RCC 7860 (cell line): Measurements from ENCODE around the gene NLRC3.
"Not testable (repeated sequence)": the region's sequence is repeated elsewhere in the genome, so short reads cannot be mapped to it uniquely, and the experiment has no call there.

Experiments used
- DNase-seq: peaks from one replicate; pipeline ENCODE4 v3.0.0-alpha.2; 2015; ENCODE audit warnings: low spot score
- FAIRE-seq: peaks from 2 replicates; lab custom pipeline; 2012; peaks lifted over from hg19 to GRCh38; lab: Jason Lieb, UNC

Gene NLRC3, protein sequence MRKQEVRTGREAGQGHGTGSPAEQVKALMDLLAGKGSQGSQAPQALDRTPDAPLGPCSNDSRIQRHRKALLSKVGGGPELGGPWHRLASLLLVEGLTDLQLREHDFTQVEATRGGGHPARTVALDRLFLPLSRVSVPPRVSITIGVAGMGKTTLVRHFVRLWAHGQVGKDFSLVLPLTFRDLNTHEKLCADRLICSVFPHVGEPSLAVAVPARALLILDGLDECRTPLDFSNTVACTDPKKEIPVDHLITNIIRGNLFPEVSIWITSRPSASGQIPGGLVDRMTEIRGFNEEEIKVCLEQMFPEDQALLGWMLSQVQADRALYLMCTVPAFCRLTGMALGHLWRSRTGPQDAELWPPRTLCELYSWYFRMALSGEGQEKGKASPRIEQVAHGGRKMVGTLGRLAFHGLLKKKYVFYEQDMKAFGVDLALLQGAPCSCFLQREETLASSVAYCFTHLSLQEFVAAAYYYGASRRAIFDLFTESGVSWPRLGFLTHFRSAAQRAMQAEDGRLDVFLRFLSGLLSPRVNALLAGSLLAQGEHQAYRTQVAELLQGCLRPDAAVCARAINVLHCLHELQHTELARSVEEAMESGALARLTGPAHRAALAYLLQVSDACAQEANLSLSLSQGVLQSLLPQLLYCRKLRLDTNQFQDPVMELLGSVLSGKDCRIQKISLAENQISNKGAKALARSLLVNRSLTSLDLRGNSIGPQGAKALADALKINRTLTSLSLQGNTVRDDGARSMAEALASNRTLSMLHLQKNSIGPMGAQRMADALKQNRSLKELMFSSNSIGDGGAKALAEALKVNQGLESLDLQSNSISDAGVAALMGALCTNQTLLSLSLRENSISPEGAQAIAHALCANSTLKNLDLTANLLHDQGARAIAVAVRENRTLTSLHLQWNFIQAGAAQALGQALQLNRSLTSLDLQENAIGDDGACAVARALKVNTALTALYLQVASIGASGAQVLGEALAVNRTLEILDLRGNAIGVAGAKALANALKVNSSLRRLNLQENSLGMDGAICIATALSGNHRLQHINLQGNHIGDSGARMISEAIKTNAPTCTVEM

DNA sequence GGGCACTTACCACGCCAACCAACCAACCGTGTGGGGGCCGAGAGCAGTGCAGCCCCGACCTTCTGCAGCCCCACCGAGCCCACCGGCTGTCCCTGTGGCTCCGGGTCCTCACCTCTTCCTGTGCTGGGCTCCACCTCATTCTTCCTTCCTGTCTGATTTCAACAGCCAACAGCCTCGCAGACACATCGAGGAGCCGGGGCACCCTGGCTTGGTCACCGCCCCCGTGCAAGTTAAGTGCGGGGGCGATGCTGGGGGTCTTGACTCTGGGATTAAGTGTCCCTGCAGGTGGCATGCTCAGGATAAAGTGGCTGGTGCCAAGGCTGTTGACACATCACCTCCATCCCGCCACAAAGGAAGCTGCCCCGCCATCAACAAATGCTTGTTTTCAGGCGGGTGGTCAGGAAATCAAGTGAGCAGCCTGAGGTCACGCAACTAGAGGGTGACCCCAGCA is at the start of gene NLRC3:
Gene NLRC3, minus strand, starts transcription at position 102 of the 451 bp plus-strand sequence. CDS start 12,367 bp downstream, outside the sequence.
- DNase-seq: no peak
- FAIRE-seq: no peak

DNA sequence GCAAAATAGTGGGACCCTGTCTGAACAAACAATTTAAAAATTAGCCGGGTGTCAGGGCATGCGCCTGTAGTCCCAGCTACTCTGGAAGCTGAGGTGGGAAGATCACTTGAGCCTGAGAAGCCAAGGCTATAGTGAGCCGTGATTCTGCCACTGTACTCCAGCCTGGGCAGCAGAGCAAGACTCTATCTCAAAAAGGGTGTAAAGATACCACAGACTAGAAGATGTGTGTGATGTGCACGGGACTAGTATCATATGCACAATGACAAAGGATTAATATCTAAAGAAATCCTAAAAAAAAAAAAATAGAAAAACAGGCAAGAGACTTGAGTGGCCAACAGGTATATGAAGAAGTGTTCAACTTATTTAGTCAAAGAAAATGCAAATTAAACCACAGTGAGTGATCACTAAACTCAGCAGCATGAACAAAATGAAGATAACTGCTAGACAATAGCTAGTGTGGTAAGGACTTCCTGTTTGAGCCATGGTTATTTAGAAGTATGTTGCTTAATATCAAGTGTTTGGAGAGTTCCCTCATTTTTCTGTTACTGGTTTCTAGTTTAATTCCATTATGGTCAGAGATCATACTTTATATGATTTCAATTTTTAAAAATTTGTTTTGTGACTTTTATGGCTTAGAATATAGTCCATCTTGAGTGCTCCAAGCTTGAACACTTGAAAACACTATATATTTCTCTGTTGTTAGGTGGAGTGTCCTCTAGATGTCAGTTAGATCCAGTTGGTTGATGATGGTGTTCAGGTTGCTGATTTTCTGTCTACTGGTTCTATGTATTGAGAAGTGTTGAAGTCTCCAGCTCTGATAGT is 48.9 kb upstream of the NLRC3 start:
- FAIRE-seq (peak; percentile 15), DNase-seq (no peak)

DNA sequence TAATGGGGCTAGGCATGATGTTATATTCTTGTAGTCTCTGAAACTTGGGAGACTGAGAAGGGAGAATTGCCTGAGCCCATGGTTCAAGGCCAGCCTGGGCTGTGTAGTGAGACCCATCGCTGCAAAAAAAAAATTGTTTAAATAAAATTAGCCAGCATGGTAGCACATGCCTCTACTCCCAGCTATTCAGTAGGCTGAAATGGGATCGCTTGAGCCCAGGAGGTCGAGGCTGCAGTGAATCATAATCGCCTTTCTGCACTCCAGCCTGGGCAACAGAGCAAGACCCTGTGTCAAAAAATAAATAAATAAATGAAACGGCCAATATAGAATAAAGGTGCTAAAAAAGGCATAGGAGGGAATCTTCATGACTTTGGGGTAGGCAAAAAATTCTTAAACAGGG is 48.1 kb upstream of the NLRC3 start:
- DNase-seq (no peak), FAIRE-seq (no peak)

DNA sequence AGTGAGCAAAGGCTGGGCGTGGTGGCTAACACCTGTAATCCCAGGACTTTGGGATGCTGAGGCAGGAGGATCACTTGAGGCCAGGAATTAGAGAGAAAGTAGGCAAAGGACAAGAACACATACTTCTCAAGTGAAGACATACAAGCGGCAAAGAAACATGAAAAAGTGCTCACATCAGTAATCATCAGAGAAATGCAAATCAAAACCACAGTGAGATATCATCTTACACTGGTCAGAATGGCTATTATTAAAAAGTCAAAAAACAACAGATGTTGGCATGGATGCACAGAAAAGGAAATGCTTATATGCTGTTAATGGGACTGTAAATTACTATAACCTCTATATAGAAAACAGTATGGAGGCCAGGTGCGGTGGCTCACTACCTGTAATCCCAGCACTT is 46.4 kb upstream of the NLRC3 start:
- DNase-seq (no peak), FAIRE-seq (no peak)

DNA sequence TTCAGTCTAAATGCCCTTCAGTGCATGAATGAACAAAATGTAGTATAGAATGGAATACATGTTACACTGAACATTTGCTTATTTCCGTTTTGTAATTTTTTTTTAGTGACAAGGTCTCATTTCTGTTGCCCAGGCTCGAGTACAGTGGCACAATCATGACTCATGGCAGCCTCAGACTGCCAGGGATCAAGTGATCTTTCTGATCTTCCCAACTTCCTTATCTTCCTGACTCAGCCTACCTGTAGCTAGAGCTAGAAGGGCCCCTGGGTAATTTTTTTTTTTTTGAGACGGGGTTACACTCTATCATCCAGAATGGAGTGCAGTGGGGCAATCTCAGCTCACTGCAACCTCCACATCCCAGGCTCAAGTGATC is 41.6 kb upstream of the NLRC3 start:
- DNase-seq (peak; percentile 71), FAIRE-seq (peak; percentile 85)

DNA sequence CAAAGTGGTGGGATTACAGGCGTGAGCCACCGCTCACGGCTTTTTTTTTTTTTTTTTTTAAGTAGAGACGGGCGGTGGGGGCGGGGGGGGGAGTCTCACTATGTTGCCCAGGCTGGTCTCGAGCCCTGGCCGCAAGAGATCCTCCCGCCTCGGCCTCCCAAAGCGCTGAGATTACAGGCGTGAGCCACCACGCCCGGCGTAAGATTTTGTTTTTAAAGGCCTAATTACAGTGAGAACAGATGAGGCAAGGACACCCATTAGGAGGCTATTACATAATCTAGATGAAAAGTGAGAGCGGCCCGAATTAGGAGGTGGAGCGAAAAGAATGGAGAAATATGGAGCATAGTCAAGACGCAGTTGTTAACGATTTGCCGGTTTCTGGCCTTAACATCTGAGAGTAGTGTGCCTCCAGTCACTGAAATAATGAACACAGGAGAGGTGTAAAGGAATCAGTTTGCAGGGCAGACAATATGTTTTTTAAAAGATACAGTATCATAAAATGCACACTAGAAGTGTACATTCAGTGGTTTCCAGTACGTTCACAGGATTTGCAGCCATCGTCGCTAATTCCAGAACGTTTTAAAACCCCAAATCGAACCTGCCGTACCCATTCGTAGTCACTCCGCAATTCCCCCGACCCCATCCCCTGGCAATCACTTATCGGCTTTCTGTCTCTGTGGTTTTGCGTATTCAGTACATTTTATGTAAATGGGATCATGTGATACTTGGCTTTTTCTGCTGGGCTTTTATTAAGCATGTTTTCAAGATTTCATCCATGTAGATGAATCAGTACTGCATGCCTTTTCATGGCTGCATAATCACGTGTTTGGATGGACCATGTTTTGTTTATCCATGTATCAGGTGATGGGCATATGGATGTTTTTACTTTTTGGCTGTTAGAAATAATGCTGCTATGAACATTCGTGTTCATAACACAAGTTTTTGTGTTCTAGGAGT is 35.6 kb upstream of the NLRC3 start:
- FAIRE-seq: no peak
- DNase-seq: no peak

DNA sequence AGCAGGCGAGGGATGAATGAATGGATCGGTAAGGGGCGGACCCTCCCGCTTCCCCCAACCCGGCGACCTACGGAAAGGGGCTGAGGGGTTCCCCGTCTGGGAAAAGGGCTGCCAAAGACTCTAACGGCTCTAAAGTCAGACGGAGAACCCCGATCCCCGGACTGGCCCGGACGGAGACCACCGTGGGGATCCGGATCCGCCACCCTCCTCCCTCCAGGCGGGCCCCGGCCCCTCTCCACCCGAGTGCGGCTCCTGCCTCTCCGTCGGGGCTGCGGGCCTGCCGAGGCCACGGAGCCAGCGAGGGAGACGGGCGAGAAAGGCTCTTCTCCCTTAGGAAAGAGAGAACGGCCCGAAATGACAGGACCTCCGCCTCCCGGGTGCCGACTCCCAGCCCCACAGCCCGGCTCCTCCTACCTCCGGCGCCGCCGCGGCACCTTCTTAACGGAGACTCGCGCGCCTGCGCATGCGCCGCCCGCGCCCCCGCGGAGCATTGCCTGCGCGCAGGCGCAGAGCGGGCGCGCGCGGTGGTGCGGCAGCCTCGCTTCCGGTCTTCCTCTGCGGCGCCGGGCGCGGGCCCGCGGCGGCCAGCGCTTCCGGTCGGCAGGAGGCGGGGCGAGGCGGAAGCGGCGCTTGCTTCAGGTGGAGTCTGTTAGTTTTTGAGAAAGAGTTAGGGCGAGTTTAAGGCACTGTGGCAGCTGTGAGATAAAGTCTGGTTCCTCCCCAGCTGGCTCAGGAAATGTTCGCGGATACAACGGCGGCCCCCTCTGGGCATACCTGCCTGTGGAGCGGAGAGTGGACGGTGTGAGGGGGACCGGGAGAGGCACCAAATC is 34.2 kb upstream of the NLRC3 start, which contains the start of gene SLX4:
Gene SLX4, minus strand, starts transcription at position 461 of the 830 bp plus-strand sequence. CDS start 2,642 bp downstream, outside the sequence.
- DNase-seq (peak; percentile 82), FAIRE-seq (no peak)

DNA sequence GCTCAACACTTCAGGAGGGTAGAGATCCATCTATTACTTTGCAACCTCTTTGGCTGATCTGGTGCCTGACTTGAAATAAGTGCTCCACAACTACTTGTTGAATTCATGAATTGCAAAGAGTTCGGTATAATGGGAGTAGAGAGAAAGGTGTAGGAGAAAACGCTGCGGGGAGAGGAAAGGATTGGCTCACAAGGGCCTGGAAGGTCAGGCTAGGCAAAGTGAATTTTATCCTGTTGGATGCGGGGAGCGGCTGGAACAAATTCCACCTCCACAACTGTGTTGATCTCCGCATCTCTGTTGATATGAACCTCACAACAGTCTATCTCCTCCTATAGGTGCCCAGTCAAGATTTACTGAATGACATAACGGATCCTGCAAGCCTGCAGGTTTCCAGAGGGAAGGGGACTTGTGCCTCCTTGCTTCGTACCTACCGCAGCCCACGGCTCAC is 33.5 kb upstream of the NLRC3 start:
- FAIRE-seq (no peak), DNase-seq (no peak)

DNA sequence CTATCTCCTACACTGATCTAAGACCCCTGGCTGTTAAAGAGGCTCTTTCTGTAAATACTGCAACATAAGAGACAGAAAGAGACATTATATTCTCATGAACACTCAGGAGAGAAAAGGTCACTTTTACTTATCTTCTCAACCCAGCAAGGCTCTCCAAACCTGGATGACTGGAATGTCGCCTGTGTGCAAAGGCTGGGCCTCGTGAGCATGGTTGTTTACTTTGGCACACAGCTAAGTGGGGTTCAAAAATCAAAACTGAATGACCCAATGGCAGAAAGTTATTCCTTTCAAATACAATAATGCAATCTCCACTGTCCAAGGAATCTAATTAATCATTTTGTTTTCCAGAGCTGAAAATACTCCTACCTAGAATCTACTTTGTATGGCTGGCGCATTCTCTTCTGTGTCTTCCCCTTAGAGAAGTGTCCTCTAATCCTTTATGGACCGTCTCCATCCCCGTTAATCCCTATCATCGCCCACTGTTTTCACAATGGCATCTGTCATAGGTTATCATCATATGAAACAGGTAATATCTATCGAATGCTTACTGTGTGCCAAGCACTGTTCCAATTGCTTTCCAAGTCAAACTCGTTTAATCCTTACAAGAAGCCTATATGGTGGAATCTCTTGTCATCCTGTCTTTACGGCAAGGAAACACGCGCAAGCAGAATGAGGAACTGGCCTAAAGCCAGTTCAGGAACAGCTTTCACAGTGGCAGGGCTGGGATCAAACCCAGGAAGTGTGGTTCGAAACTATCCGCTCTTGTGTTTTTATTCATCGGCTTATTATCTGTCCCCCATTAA is 32.9 kb upstream of the NLRC3 start:
- FAIRE-seq (no peak), DNase-seq (no peak)

DNA sequence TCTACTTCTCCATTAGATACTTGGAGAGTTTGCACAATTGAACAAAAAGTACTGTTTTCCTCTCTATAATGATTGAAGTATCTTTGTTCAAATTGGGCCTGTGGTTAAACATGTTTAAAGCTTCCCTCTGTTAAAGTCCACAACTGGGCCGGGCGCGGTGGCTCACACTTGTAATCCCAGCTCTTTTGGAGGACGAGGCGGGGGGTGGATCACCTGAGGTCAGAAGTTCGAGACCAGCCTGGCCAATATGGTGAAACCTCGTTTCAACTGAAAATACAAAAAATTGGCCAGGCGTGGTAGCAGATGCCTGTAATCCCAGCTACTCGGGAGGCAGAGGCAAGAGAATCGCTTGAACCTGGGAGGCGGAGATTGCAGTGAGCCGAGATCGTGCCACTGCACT is 31.8 kb upstream of the NLRC3 start:
- not testable (repeated sequence) for DNase-seq, FAIRE-seq

DNA sequence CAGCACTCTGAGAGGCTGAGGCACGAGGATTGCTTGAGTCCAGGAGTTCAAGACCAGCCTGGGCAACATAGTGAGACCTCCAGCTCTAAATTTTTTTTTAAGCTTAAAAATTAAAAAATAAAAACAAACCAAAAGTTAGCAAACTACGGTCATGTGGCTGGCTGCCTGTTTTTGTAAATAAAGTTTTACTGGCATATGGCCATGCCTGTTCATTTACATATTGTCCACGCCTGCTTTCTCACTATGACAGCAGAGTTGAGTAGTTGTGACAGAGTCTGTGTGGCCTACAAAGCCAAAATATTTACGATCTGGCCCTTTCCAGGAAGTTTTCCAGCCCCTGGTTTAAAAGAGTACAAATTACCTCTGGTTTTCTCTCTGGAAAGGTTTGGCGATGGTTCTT is 30.9 kb upstream of the NLRC3 start:
- FAIRE-seq (no peak), DNase-seq (no peak)

DNA sequence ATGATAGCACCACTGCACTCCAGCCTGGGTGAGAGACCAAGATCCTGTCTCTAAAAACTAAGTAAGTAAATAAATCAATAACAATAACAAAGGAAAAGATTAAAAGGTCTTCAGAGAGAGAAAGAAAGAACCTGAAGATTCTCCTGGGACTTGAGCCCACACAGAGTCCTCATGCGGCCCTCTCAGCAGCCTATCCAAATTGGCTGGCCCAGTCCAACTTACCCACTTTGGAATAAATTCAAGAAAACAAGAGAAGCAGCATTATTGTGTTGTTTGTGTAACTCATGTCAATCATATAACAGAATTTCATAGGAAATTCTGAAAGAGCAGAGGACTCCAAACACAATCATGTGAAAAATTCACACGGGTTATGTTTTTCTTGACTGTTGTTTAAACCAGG is 30.4 kb upstream of the NLRC3 start:
- DNase-seq: no peak
- no peak for FAIRE-seq

DNA sequence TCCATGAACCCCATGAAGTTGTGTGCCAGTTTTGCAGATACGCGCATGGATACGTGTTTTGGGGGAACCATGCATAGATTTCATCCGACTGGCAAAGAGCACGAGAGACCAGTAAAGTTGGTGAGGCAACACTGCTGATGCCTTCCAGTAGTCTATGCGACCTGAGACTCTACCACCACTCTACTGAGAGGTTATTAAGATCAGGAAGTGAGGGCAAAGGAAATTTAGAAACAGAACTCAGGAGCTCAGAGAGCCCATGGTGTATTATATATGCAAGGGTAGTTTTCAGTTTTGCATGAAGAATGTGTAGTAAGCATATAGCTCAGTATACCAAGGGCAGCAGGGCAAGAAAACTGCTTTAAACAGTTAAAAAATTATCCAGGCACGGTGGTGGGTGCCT is 30.0 kb upstream of the NLRC3 start:
- FAIRE-seq (no peak), DNase-seq (no peak)

DNA sequence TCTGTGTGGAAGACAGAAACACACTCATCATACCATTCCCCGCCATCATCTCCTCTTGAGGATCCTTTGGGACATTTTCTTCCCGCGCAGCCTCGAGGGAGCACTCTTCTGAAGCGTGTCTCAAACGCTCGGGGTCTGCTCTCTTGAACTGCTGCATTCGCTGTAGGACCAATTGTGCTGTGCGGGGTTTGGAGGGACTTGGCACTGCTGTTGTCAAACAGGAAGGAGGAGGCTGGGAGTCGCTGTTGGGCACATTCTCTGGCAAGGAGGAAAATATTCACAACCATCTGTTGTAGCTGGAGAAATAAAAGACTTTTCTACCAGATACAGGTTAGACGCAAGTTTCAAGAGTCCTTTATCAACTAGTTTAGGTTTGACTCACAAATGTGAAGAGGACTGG is 29.2 kb upstream of the NLRC3 start:
- FAIRE-seq (no peak), DNase-seq (no peak)

DNA sequence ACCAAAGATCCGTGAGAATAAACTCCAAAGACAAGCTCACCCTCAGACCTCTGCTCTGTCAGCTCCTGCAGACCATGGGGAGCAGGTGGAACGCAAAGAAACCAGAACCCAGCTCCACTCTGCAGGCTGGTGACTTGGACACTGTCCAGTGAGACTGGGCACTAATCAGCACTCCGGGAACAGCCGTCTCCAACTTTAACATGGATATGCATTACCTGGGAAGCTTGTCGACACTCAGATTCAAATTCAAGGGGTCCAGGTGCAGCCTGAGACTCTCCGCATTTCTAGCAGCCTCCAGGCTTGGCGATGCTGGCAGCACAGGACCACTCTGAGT is 25.1 kb upstream of the NLRC3 start:
- DNase-seq (no peak), FAIRE-seq (no peak)

DNA sequence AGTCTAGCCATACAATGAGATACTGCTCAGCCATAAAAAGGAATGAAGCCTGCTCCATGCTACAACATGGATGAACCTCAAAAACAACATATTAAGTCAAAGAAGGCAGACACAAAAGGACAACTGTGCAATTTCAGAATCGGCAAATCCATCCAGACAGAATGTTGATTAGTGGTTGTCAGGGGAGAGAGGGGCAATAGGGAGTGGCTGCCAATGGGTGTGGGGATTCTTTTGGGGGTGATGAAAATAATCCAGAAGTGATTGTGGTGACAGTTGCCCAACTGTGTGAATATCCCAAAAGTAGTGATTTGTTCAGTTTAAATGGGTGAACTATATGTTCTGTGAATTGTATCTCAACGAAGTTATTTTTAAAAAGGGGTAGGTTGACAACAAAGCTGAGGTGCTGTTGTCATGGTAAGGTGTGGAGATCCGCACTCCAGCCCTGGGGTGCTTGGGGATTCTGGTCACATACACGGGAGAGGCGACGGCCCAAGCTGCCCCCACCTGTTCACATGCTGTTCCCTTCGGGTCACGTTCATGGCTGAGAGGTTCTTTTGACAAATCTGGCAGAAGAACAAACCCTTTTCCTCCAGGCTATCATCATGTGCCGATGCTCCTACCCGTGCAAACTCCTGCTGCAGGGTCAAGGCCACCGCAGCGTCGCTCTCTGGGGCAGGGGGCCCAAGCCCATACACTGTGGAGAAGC is 24.6 kb upstream of the NLRC3 start:
- no peak for DNase-seq
- FAIRE-seq: no peak

DNA sequence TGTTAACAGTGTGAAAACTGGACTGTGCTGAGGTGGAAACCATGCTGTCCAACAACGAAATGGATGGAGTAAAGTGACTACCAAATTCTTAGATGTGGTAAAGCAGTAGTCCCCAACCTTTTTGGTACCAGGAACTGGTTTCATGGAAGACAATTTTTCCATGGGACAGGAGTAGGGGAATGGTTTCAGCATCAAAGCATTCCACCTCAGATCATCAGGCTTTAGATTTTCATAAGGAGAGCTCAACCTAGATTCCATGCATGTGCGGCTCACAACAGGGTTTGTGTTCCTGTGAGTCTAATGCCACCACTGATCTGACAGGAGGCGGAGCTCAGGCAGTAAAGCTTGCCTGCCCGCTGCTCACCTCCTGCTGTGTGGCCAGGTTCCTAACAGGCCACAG is 22.7 kb upstream of the NLRC3 start:
- FAIRE-seq: no peak

More for the DNA sequence above, 22.7 kb upstream of the NLRC3 start:
- no peak for DNase-seq
